Measurements from ENCODE around the gene ABCA4. TPM values are rescaled to one million over a fixed set of nuclear protein-coding genes. Genes with fewer than 3 reads are reported as not detected.

ABCA4 gene
- total RNA-seq, 1 donor from 2014 or later = 1.2 TPM

DNA sequence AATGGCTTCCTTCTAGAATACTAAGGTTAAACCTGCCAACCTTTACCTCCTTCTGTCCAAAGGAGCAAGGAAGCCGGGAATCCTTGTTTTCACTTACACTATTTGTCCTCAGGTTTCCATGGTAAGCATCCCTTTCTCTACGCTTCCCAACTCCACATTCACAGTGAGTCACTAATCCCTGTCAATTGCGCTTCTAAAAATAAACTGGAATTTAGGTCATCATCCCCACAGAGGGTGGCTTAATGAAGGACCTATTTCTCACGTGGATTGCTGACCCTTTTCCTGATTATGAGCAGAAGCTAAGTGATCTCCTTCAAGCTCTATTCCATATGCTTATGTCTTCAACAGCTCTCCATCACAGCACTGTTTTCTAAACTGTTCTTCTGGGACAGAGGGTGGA lies 39.9 kb upstream of the ABCA4 start:
- H3K4me3 Mint-ChIP-seq = no peak overlapping the region
- H3K36me3 Mint-ChIP-seq = peaks cover 2% of the 10 kb centered on the region
- peaks cover 6% of the 10 kb centered on the region for H3K27me3 Mint-ChIP-seq (ENCODE audit: insufficient read depth, low read depth)
- Histone ChIP-seq H3K27me3 (no peaks in the 10 kb centered on the region), H3K36me3 (no peaks in the 10 kb centered on the region), H4K20me1 (ENCODE audit: low read depth) (no peaks in the 10 kb centered on the region), H3K4me2 (peak overlapping the region; percentile 22), H3K4me3 (no peak overlapping the region), H2AFZ (replicated peaks) (peak overlapping the region; percentile 39), H3K4me1 (peaks cover 12% of the 10 kb centered on the region), H3K9me3 (ENCODE audit: low read depth) (no peaks in the 10 kb centered on the region), H3F3A (ENCODE audit: low read depth) (no peaks in the 10 kb centered on the region), H3K27ac (no peak overlapping the region), H3K9ac (no peak overlapping the region), H3K79me2 (ENCODE audit: low read depth) (no peaks in the 10 kb centered on the region)
- no peak overlapping the region for H3K27ac Mint-ChIP-seq
- peaks cover 25% of the 10 kb centered on the region for H3K9me3 Mint-ChIP-seq
- no peak for TF ChIP-seq CTCF (IDR thresholded peaks at IDR 0.05)
- TF ChIP-seq EZH2phosphoT487 (IDR thresholded peaks at IDR 0.05) = no peak
- no peak for TF ChIP-seq EZH2 (IDR thresholded peaks at IDR 0.05)
- DNase-seq (ENCODE audit: low spot score) = peak; percentile 51
- H3K4me1 Mint-ChIP-seq = peaks cover 19% of the 10 kb centered on the region

- no peak for TF ChIP-seq EZH2 (IDR thresholded peaks at IDR 0.05)
- TF ChIP-seq EZH2phosphoT487 (IDR thresholded peaks at IDR 0.05) = no peak
- TF ChIP-seq CTCF (IDR thresholded peaks at IDR 0.05) = no peak
These were observed 35.2 kb upstream of the ABCA4 start for GRCh38 chr1:94156096-94156625.

GRCh38 chr1:94154989-94155388 lies 34.0 kb upstream of the ABCA4 start:
- Histone ChIP-seq H3K36me3 (no peaks in the 10 kb centered on the region), H3K9me3 (ENCODE audit: low read depth) (no peaks in the 10 kb centered on the region), H3K27me3 (no peaks in the 10 kb centered on the region), H3K4me3 (no peak overlapping the region), H3K4me1 (no peaks in the 10 kb centered on the region), H3K79me2 (ENCODE audit: low read depth) (no peaks in the 10 kb centered on the region), H3K27ac (no peak overlapping the region), H2AFZ (replicated peaks) (no peak overlapping the region), H3K4me2 (no peak overlapping the region), H3K9ac (no peak overlapping the region), H4K20me1 (ENCODE audit: low read depth) (no peaks in the 10 kb centered on the region), H3F3A (ENCODE audit: low read depth) (no peaks in the 10 kb centered on the region)
- Mint-ChIP-seq H3K9me3 (no peaks in the 10 kb centered on the region), H3K36me3 (no peaks in the 10 kb centered on the region), H3K27me3 (ENCODE audit: insufficient read depth, low read depth) (peaks cover 7% of the 10 kb centered on the region), H3K4me3 (no peak overlapping the region), H3K4me1 (no peaks in the 10 kb centered on the region), H3K27ac (no peak overlapping the region)
- no peak for DNase-seq (ENCODE audit: low spot score)
- TF ChIP-seq CTCF (IDR thresholded peaks at IDR 0.05) = no peak
- no peak for TF ChIP-seq EZH2 (IDR thresholded peaks at IDR 0.05)
- no peak for TF ChIP-seq EZH2phosphoT487 (IDR thresholded peaks at IDR 0.05)

More at GRCh38 chr1:94156096-94156625, 35.2 kb upstream of the ABCA4 start:
- no peak for DNase-seq (ENCODE audit: low spot score)
- Mint-ChIP-seq H3K27ac (no peak overlapping the region), H3K4me3 (no peak overlapping the region), H3K36me3 (no peaks in the 10 kb centered on the region), H3K9me3 (no peaks in the 10 kb centered on the region), H3K4me1 (peaks cover 10% of the 10 kb centered on the region), H3K27me3 (ENCODE audit: insufficient read depth, low read depth) (peaks cover 7% of the 10 kb centered on the region)
- no peaks in the 10 kb centered on the region for H3K9me3 ChIP-seq (ENCODE audit: low read depth)
- no peak overlapping the region for H3K4me2 ChIP-seq
- H3K27me3 ChIP-seq = no peaks in the 10 kb centered on the region
- peaks cover 9% of the 10 kb centered on the region for H3K4me1 ChIP-seq
- H3K4me3 ChIP-seq = no peak overlapping the region
- H3K79me2 ChIP-seq (ENCODE audit: low read depth) = no peaks in the 10 kb centered on the region
- H2AFZ ChIP-seq (replicated peaks) = no peak overlapping the region
- H4K20me1 ChIP-seq (ENCODE audit: low read depth) = no peaks in the 10 kb centered on the region
- H3F3A ChIP-seq (ENCODE audit: low read depth) = no peaks in the 10 kb centered on the region
- H3K27ac ChIP-seq = no peak overlapping the region
- no peak overlapping the region for H3K9ac ChIP-seq
- H3K36me3 ChIP-seq = no peaks in the 10 kb centered on the region

Data from neural progenitor cell (in vitro differentiated cells).